ENCODE measurements around the gene CCDC14. TPM values are rescaled to one million over a fixed set of nuclear protein-coding genes. Genes with fewer than 3 reads are reported as not detected.

CCDC14 gene
- total RNA-seq, 1 donor from 2014 or later = 31.1 TPM

DNA sequence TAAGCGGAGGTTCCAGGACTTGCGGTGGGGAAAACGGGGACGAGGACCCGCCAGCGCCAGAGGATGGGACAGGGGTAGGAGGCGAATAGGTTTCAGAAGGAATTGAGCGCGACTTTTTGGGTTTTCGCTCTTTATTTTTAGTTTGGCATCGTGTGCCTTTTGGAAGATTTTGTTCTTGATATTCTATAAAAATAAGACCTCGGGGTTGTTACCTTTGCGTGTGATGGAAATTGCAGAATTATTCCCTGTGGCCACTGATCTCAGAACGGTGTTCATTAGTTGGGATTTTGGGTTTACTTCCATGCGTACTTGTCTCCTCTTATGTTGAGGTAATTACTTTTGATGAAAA, 453 bp upstream of the CCDC14 start:
- Mint-ChIP-seq H3K27ac (ENCODE audit: unreplicated experiment) (peak overlapping the region; percentile 94), H3K36me3 (ENCODE audit: unreplicated experiment) (no peaks in the 10 kb centered on the region), H3K4me3 (ENCODE audit: unreplicated experiment) (peak overlapping the region; percentile 95), H3K9me3 (ENCODE audit: unreplicated experiment) (no peaks in the 10 kb centered on the region), H3K4me1 (ENCODE audit: unreplicated experiment) (peaks cover 26% of the 10 kb centered on the region), H3K27me3 (ENCODE audit: unreplicated experiment) (peaks cover 19% of the 10 kb centered on the region)
- no peak for DNase-seq (ENCODE audit: extremely low spot score, unreplicated experiment)
- TF ChIP-seq, protein P1, sequence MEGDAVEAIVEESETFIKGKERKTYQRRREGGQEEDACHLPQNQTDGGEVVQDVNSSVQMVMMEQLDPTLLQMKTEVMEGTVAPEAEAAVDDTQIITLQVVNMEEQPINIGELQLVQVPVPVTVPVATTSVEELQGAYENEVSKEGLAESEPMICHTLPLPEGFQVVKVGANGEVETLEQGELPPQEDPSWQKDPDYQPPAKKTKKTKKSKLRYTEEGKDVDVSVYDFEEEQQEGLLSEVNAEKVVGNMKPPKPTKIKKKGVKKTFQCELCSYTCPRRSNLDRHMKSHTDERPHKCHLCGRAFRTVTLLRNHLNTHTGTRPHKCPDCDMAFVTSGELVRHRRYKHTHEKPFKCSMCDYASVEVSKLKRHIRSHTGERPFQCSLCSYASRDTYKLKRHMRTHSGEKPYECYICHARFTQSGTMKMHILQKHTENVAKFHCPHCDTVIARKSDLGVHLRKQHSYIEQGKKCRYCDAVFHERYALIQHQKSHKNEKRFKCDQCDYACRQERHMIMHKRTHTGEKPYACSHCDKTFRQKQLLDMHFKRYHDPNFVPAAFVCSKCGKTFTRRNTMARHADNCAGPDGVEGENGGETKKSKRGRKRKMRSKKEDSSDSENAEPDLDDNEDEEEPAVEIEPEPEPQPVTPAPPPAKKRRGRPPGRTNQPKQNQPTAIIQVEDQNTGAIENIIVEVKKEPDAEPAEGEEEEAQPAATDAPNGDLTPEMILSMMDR (IDR thresholded peaks at IDR 0.05) = no peak

DNA sequence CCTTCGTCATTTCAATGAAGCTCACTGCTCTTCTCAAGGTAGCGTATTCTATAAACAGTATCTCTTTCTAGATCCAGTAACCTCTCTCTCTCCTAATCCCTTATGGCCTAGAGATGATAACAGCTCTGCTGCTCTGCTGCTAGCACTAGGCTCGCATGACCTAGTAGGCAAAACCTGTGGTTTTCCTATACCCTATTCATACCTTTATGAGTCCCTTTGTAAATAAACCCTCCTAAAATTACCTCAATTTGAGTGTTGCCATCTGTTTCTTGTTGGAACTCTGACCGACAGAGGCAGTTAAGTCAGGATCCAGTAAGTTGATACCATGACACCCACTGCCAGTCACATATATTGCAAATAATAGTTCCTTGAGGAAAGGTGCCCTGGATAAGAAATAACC, 7.3 kb downstream of the CCDC14 start:
- H3K9me3 Mint-ChIP-seq (ENCODE audit: unreplicated experiment) = no peaks in the 10 kb centered on the region
- H3K4me1 Mint-ChIP-seq (ENCODE audit: unreplicated experiment) = peaks cover 13% of the 10 kb centered on the region
- peaks cover 12% of the 10 kb centered on the region for H3K36me3 Mint-ChIP-seq (ENCODE audit: unreplicated experiment)
- DNase-seq (ENCODE audit: extremely low spot score, unreplicated experiment) = no peak
- no peak overlapping the region for H3K27ac Mint-ChIP-seq (ENCODE audit: unreplicated experiment)
- H3K27me3 Mint-ChIP-seq (ENCODE audit: unreplicated experiment) = no peaks in the 10 kb centered on the region
- TF ChIP-seq, protein P1 (IDR thresholded peaks at IDR 0.05) = no peak
- no peak overlapping the region for H3K4me3 Mint-ChIP-seq (ENCODE audit: unreplicated experiment)

DNA sequence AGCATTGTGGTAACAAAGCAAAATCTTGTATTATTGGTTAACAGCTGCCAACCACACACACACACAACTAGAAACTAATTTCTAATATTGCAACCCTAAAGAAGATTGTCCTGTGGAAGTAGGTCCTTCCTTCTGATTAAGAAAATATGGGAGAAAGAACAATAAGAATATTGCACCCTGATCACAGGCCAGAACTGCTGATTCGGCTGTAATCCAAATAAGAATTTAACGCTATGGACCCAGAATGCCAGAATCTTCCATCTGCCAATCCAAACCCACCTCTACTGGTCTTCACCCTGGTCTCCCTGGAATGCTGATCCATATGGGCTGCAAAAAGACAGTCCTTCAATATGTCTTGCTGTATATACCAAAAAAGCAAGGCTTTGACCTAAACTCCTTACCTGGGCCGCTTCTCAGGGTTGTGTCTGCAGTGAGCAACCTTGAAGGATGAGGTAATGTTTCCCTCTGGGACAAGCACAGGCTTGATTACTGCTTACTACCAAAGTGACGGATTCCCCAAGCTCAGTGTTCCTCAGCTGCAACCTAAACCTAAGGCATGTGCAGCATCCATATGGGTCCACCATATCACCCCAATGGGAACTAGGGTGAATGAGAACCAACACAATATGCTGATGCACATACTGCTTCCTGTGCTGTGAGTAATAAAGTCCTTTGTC, 8.0 kb downstream of the CCDC14 start:
- TF ChIP-seq, protein P1 (IDR thresholded peaks at IDR 0.05) = no peak
- Mint-ChIP-seq H3K36me3 (ENCODE audit: unreplicated experiment) (peaks cover 14% of the 10 kb centered on the region), H3K27ac (ENCODE audit: unreplicated experiment) (no peak overlapping the region), H3K9me3 (ENCODE audit: unreplicated experiment) (no peaks in the 10 kb centered on the region), H3K4me1 (ENCODE audit: unreplicated experiment) (peaks cover 5% of the 10 kb centered on the region), H3K4me3 (ENCODE audit: unreplicated experiment) (no peak overlapping the region), H3K27me3 (ENCODE audit: unreplicated experiment) (no peaks in the 10 kb centered on the region)
- DNase-seq (ENCODE audit: extremely low spot score, unreplicated experiment) = no peak

DNA sequence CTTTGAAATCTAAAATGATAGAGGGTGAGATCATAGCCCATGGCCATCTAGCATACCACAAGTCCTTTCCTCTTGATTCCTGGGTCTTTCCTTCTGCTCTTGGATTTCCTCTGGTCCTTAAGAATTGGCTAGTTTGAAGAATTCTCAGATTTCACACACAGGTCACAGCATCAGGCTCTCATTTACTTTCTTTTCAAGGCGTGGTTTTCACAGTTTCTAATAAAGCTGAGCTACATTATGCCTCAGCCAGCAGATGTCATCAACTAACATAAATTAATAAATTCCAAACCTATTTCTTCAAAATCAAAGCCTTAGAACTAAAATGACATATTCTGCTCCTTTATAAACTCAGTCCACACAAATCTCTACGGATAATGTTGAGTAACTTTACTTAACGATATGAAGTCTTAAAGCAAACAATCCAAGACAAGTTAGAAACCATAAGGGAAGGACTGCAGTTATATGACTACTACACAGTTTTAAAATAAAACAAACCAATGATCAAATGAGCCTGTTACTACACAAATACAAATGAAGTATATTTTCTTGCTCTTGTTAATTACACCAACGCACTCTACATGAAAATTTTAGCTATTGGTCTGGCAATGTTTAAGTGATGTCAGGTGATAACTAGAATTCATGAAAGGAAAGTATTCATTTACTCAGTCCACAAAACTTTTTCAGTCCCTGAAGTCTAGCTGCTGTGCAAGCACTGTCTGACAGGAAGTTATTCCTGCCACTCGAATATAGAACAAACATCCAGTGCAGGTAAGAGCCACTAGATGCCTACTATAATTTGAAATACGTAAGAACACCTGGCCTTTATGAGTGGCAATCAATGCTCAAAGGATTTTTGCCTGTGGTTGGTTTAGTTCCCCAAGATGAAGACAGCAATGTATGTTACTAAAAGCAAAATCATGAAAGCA, 9.2 kb downstream of the CCDC14 start:
- Mint-ChIP-seq H3K9me3 (ENCODE audit: unreplicated experiment) (no peaks in the 10 kb centered on the region), H3K4me1 (ENCODE audit: unreplicated experiment) (no peaks in the 10 kb centered on the region), H3K27ac (ENCODE audit: unreplicated experiment) (no peak overlapping the region), H3K4me3 (ENCODE audit: unreplicated experiment) (no peak overlapping the region), H3K27me3 (ENCODE audit: unreplicated experiment) (no peaks in the 10 kb centered on the region), H3K36me3 (ENCODE audit: unreplicated experiment) (peaks cover 17% of the 10 kb centered on the region)
- no peak for DNase-seq (ENCODE audit: extremely low spot score, unreplicated experiment)
- TF ChIP-seq, protein P1 (IDR thresholded peaks at IDR 0.05) = no peak

DNA sequence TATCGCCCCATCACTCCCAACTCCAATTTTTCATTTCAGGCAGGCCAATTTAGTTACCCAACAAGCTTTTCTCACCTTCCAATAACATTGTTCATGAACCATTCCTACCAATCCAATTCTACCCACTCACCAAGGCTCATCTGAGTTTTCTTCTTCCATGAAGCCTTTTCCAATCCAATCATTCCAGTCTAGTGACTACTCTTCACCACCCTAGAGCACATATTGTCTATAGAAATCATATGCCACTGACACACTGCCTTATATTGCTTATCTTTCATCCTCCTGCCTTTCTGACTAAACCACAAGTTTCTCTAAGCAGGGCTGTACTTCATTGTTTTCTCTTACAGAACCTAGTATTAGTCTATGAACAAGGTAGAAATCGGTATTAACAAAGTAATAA, 11.4 kb downstream of the CCDC14 start:
- Mint-ChIP-seq H3K9me3 (ENCODE audit: unreplicated experiment) (no peaks in the 10 kb centered on the region), H3K27ac (ENCODE audit: unreplicated experiment) (no peak overlapping the region), H3K36me3 (ENCODE audit: unreplicated experiment) (peaks cover 22% of the 10 kb centered on the region), H3K27me3 (ENCODE audit: unreplicated experiment) (no peaks in the 10 kb centered on the region), H3K4me1 (ENCODE audit: unreplicated experiment) (no peaks in the 10 kb centered on the region), H3K4me3 (ENCODE audit: unreplicated experiment) (no peak overlapping the region)
- no peak for DNase-seq (ENCODE audit: extremely low spot score, unreplicated experiment)
- TF ChIP-seq, protein P1 (IDR thresholded peaks at IDR 0.05) = no peak

Measured in osteocyte (in vitro differentiated cells).